Activated CD4-positive, alpha-beta T cell treated with anti-CD3 and anti-CD28 coated beads, Interleukin-2, amount 10 ng/mL, durations not matched to agents 7 days and 5 days (primary cell): ENCODE results near the gene KCNK10. TPM values are rescaled to one million over a fixed set of nuclear protein-coding genes. Genes with fewer than 3 reads are reported as not detected.
"Not testable (repeated sequence)": the region's sequence is repeated elsewhere in the genome, so short reads cannot be mapped to it uniquely, and the experiment has no call there.

Source experiments
- CTCF ChIA-PET: fragments of 350-600 bp; sonication (Branson Sonifier 250); formaldehyde crosslinking; loops from one replicate; lab custom pipeline; 2021; ENCODE audit warnings: antibody characterized with exemption; lab: Charles Lee
- POLR2A ChIA-PET: fragments of 350-600 bp; sonication (Branson Sonifier 250); formaldehyde crosslinking; loops from one replicate; lab custom pipeline; 2021; ENCODE audit warnings: antibody characterized with exemption; lab: Charles Lee
- DNase-seq: peaks from one replicate; pipeline ENCODE4 v3.0.0-alpha.2; 2020
- H3K27ac Mint-ChIP-seq: one replicate; pipeline ENCODE4 v1.8.0; 2021; ENCODE audit warnings: mild to moderate bottlenecking, moderate library complexity, mixed read lengths
- H3K27me3 Mint-ChIP-seq: one replicate; pipeline ENCODE4 v1.8.0; 2021; ENCODE audit warnings: mixed read lengths
- H3K36me3 Mint-ChIP-seq: one replicate; pipeline ENCODE4 v1.8.0; 2021; ENCODE audit warnings: low read depth, mixed read lengths
- H3K4me1 Mint-ChIP-seq: one replicate; pipeline ENCODE4 v1.8.0; 2021; ENCODE audit warnings: mixed read lengths
- H3K4me3 Mint-ChIP-seq: one replicate; pipeline ENCODE4 v1.8.0; 2021; ENCODE audit warnings: mild to moderate bottlenecking, moderate library complexity, mixed read lengths
- H3K9me3 Mint-ChIP-seq: one replicate; pipeline ENCODE4 v1.8.0; 2021; ENCODE audit warnings: mixed read lengths
- total RNA-seq, 2 experiments: library from RNA; stranded (reverse); gene quantifications; one replicate each; pipeline ENCODE4 v1.2.3, GENCODE V29; 2021

Gene KCNK10
- total RNA-seq, 2 experiments from 2014 or later = not detected

DNA sequence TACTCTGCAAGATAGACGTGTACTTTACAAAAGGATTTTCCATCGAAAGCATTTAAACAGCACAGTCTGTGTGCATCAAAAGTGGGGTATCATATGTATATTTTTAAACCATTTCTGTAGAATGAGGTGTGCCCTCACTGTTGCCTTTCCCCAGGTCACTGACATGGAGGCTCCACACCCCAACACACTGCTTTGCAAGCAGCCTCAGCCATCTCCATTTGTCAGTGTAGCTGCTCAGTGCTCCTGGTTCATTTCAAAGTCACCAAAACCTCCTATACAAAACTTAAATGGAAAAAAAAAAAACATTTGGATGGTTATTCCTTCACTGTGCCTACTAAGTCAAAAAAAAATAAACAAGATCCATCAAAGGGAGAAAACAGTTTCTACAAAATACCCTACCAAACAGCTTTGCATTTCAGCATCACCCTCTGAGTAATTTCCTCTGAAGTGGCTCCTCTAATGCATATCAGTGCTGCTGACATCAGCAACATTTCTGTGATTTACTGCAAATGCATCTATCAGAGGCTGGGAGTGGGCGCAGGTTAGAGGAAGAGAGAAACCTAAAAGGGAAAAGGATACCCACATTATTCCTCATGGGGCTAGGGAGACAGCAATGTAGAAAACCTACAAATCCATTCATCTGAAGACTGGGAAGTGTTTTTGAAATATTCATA, 46.0 kb downstream of the KCNK10 start:
- Mint-ChIP-seq H3K4me3 (no peak overlapping the region), H3K27me3 (peaks cover 4% of the 10 kb centered on the region), H3K9me3 (no peaks in the 10 kb centered on the region), H3K36me3 (no peaks in the 10 kb centered on the region), H3K27ac (no peak overlapping the region), H3K4me1 (no peaks in the 10 kb centered on the region)
- POLR2A ChIA-PET = no interaction called here
- DNase-seq = no peak
- CTCF ChIA-PET = no interaction called here

DNA sequence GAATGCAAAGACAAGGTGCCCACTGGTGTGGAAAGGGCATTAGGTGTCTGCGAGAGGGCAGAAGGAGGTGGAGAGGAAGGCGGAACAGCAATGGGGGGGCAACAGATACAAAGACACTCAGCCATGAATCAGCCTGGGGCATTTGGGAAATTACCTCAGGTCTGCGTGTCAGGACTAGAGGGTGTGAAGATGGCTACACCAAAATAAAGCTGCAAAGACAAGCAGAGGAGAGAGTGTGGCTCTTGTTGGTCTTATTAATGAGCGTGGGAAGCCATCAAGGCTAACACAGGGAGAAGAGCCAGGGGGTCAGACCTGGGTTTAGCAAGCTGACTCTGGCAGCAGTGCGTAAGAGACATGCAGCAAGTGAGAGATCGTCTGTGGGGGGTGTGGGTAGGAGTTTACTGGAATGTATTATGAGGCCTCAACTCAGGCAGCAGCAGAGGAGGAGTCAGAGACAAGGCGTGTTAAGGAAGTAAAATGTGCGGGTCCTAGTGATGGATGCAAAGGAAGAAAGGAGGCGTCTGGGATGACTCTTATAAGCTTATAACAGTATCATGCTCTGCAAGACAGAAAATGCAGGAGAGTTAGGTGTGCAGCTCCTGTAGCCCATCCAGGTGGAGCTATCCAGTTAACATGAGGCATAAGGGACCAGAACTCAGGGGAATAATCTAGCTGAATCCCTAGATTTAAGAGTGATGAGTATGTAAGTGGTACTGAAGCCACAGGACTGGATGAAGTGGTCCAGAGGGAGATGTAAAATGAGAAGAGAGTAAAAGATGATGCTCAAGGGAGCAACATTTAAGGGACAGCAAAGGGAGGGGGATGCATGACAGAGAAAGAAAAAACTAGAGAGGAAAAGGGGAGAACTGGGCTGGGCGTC, 50.4 kb downstream of the KCNK10 start:
- H3K27me3 Mint-ChIP-seq = peaks cover 4% of the 10 kb centered on the region
- H3K4me3 Mint-ChIP-seq = no peak overlapping the region
- no peaks in the 10 kb centered on the region for H3K9me3 Mint-ChIP-seq
- POLR2A ChIA-PET = no interaction called here
- no peaks in the 10 kb centered on the region for H3K36me3 Mint-ChIP-seq
- CTCF ChIA-PET = no interaction called here
- no peak for DNase-seq
- no peaks in the 10 kb centered on the region for H3K4me1 Mint-ChIP-seq
- no peak overlapping the region for H3K27ac Mint-ChIP-seq

DNA sequence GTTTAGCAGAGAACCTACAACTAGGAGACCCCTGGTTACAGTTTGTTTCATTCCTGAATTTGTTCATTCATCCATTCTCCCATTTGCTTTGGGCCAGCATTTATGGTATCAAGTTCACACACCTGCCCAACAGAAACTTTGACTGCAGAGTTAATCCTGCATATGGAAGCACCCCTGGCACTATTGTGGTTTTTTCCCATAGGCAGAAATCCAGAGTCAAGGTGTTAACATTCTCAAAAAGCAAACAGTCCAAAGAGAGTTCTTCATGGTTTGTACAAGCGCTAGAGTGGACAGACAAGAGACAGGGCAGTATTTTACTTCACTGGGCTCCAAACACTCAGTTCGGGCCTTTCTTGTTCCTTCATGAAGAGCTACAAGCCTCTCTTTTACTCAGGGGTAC, 51.9 kb downstream of the KCNK10 start:
- no peak overlapping the region for H3K4me3 Mint-ChIP-seq
- no peaks in the 10 kb centered on the region for H3K36me3 Mint-ChIP-seq
- H3K4me1 Mint-ChIP-seq = no peaks in the 10 kb centered on the region

DNA sequence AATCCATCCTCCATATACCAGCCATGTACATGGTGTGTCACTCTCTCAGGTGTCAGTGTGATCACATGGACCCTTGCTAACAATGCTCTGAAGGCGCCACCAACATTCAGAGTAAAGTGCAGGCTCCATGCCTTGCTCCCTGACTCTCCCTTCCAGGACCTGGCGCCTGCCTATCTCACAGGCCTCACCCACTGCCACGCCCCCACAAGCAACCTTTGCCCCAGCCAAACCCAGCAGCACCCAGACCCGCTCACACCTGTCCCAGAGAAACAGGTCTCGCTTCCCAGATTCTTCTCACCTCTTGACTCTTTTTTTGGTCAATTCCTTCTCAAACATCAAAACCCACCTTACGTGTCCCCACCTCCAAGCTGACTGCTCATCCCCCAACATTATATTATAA, 52.3 kb downstream of the KCNK10 start:
- Mint-ChIP-seq H3K9me3 (no peaks in the 10 kb centered on the region), H3K4me3 (no peak overlapping the region), H3K27ac (no peak overlapping the region), H3K27me3 (no peaks in the 10 kb centered on the region), H3K4me1 (no peaks in the 10 kb centered on the region), H3K36me3 (no peaks in the 10 kb centered on the region)
- DNase-seq = no peak
- ChIA-PET CTCF (no interaction called here), POLR2A (no interaction called here)

More for the DNA sequence above, 51.9 kb downstream of the KCNK10 start:
- DNase-seq = no peak
- no peak overlapping the region for H3K27ac Mint-ChIP-seq
- ChIA-PET POLR2A (no interaction called here), CTCF (no interaction called here)
- no peaks in the 10 kb centered on the region for H3K9me3 Mint-ChIP-seq
- no peaks in the 10 kb centered on the region for H3K27me3 Mint-ChIP-seq

DNA sequence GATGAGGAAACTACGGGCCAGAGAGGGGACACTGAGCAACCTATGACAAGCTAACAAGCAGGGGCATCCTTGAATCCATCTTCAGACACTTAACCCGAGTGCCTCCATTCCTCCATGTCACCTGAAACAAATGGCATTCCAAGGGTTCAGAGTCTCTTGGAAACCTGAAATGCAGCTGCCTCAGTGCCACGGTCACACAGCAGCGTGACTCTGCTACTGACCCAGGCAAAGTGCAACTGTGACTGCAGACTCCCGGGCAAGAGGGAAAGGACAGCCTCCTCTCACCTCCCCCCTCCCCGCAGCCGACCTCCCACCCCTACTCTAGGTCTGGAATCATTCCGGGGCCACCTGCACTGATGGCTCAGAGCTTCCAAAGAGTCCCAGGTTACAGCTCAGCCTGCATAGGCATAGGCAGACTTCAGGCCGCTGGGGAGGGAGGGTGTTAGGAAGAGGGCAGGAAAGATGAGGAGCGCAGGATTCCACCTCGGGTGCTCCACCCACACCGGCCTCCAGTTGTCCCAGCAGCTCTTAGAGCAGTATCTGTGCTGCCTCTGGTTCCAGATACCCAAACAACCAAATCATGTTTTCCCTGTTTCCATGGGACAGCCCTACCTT, 53.2 kb downstream of the KCNK10 start:
- CTCF ChIA-PET = interaction anchor here (1.0 kb wide), 1 partner anchor 57 kb away, joined by 3 read pairs; no protein-coding TSS in a partner anchor
- no peak overlapping the region for H3K27ac Mint-ChIP-seq
- H3K36me3 Mint-ChIP-seq = no peaks in the 10 kb centered on the region
- H3K4me1 Mint-ChIP-seq = no peaks in the 10 kb centered on the region
- no peak for DNase-seq
- no peaks in the 10 kb centered on the region for H3K9me3 Mint-ChIP-seq
- no peak overlapping the region for H3K4me3 Mint-ChIP-seq
- POLR2A ChIA-PET = no interaction called here
- no peaks in the 10 kb centered on the region for H3K27me3 Mint-ChIP-seq

DNA sequence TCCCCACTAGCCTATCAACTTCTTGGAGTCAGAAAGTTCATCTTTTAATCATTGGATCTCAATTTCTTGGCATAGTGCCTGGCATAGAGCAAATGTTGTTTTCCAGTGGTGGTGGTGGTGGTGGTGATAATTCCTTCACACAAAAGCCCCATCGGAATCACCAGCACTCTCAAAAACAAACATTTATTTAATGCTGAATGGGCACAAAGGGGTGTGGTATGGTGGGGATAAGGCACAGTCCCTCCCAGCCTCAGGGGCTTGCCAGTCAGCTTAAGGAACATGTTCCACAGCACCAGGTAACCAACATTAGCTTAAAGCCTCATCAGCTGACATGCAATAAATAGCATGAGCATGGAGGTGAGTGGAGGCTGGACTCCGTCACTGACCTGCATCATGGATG, 56.6 kb downstream of the KCNK10 start:
- no peaks in the 10 kb centered on the region for H3K36me3 Mint-ChIP-seq
- CTCF ChIA-PET = no interaction called here
- DNase-seq = no peak
- H3K4me1 Mint-ChIP-seq = no peaks in the 10 kb centered on the region
- no peak overlapping the region for H3K4me3 Mint-ChIP-seq
- peaks cover 2% of the 10 kb centered on the region for H3K27me3 Mint-ChIP-seq
- no peaks in the 10 kb centered on the region for H3K9me3 Mint-ChIP-seq
- H3K27ac Mint-ChIP-seq = no peak overlapping the region
- POLR2A ChIA-PET = no interaction called here

DNA sequence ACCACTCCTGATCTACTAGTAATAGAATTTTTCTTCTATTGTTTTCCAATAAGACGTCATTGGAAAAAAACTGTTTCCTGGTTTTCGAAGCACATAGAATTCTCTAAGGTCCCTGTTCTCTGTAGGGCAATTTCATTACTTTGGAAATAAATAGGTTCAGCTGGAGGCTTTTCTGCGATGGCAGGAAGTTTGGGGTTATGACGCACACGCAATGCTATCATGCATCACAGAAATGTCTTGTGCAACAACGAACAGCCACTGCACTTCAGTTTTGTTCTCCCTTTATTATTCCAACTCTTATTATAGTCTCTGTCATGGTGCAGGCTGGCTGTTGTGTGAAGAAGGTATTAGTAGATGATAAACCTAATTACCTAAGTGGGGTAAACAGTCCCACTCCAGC, 59.0 kb downstream of the KCNK10 start:
- Mint-ChIP-seq H3K27me3 (peaks cover 4% of the 10 kb centered on the region), H3K36me3 (no peaks in the 10 kb centered on the region), H3K9me3 (no peaks in the 10 kb centered on the region), H3K4me1 (no peaks in the 10 kb centered on the region), H3K27ac (no peak overlapping the region), H3K4me3 (no peak overlapping the region)
- ChIA-PET CTCF (interaction anchor here (0.6 kb wide), 1 partner anchor 32 kb away, joined by 3 read pairs; no protein-coding TSS in a partner anchor), POLR2A (no interaction called here)
- DNase-seq = no peak

DNA sequence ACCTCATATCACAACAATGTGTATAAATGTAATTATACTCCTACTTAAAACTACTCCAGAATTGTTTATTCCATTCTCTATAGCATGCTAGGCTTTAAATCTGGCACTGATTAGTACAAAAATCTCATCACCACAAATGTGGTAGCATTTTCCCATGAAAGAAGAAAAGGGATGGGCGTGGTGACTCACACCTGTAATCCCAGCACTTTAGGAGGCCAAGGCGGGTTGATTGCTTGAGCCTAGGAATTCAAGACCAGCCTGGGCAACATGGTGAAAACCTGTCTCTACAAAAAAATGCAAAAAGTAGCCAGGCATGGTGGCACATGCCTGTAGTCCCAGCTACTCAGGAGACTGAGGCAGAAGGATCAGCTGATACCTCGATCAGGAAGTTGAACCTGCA, 61.8 kb downstream of the KCNK10 start:
- H3K9me3 Mint-ChIP-seq, DNase-seq, H3K27ac Mint-ChIP-seq, H3K27me3 Mint-ChIP-seq, H3K4me3 Mint-ChIP-seq, POLR2A ChIA-PET, H3K36me3 Mint-ChIP-seq, H3K4me1 Mint-ChIP-seq: not testable (repeated sequence)
- CTCF ChIA-PET = interaction anchor here (0.9 kb wide), 1 partner anchor 30 kb away, joined by 3 read pairs; no protein-coding TSS in a partner anchor

DNA sequence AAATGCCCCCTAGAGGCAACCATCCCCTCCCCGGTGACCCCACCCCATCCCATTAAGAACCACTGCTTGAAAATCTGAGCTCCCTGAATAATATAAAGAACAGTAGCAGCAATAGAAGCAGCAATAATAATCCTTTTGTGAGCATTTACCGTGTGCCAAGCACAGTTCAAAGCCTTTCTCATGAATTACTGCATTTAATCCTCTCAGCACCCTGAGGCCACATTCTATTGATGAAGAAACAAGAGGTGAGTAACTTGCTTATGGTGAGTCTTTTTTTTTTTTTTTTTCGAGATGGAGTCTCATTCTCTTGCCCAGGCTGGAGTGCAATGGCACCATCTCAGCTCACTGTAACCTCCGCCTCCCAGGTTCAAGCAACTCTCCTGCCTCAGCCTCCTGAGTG, 65.0 kb downstream of the KCNK10 start:
- no peak for DNase-seq
- Mint-ChIP-seq H3K4me3 (no peak overlapping the region), H3K27me3 (peaks cover 2% of the 10 kb centered on the region), H3K36me3 (no peaks in the 10 kb centered on the region), H3K9me3 (no peaks in the 10 kb centered on the region), H3K27ac (no peak overlapping the region), H3K4me1 (no peaks in the 10 kb centered on the region)
- POLR2A ChIA-PET = no interaction called here
- CTCF ChIA-PET = no interaction called here

DNA sequence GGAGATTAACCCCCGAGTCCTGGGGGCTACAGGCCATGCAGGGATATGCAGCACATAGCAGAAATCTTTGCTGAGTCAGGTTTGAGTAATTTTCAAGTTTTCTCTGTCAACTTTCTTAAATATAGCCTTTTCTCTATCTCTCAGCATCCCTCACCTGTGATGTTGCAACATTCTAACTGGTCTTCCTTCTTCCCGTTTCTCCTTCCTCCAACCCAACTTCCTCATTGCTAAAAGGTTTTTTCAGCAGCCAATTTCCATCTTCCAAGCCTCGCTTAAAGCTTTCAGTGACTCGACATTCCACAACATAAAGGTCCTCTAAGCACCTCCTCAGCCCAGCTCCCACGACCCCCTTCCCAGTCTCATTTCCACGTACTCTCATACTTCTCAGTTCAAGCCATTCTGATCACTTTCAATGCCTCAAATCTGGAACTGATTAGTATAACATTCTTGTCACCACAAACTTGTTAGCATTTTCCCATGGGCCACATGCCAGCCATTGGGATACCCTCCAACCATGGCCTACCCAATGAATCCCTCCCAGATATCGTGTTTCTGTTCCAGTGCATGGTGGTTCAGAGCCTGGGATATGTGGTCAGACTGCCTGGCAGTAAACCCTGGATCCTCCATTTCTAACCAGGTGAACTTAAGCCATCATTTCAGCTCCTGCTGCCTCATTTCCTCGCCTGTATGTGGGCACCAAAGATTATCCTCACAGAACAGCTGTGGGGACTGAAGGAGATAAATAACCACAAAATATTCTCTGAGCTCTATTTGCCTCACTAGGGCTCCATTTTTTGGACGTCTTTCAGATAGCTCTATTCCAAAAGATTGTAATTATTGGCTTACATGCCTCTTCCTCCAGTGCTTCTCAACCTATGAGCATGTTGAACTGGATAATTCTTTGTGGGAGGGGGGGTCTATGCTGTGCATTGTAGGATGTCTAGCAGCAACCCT, 65.8 kb downstream of the KCNK10 start:
- POLR2A ChIA-PET = no interaction called here
- DNase-seq = no peak
- H3K4me3 Mint-ChIP-seq = no peak overlapping the region
- H3K27ac Mint-ChIP-seq = no peak overlapping the region
- no peaks in the 10 kb centered on the region for H3K36me3 Mint-ChIP-seq
- CTCF ChIA-PET = no interaction called here
- H3K27me3 Mint-ChIP-seq = peaks cover 2% of the 10 kb centered on the region
- no peaks in the 10 kb centered on the region for H3K9me3 Mint-ChIP-seq
- H3K4me1 Mint-ChIP-seq = no peaks in the 10 kb centered on the region

DNA sequence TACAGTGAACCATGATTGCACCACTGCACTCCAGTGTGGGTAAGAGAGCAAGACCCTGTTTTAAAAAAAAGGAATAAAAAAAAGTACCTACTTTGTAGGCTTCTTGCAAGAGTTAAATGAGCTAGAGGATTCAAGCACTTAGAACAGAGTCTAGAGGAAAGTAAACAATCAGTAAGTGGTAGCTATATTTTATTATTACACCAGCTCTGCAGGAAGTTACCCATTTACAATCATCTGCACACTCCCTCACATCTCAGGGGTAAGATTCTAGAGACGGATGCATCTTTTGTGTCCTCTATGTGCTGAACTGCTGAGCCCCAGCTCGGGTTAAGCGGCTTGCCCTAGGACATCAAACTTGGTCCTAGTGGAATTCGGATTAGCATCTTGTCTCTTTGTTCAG, 67.3 kb downstream of the KCNK10 start:
- ChIA-PET CTCF (no interaction called here), POLR2A (no interaction called here)
- H3K4me3 Mint-ChIP-seq = no peak overlapping the region
- no peaks in the 10 kb centered on the region for H3K9me3 Mint-ChIP-seq
- H3K27ac Mint-ChIP-seq = no peak overlapping the region
- H3K36me3 Mint-ChIP-seq = no peaks in the 10 kb centered on the region
- peaks cover 2% of the 10 kb centered on the region for H3K27me3 Mint-ChIP-seq
- no peak for DNase-seq
- H3K4me1 Mint-ChIP-seq = no peaks in the 10 kb centered on the region

DNA sequence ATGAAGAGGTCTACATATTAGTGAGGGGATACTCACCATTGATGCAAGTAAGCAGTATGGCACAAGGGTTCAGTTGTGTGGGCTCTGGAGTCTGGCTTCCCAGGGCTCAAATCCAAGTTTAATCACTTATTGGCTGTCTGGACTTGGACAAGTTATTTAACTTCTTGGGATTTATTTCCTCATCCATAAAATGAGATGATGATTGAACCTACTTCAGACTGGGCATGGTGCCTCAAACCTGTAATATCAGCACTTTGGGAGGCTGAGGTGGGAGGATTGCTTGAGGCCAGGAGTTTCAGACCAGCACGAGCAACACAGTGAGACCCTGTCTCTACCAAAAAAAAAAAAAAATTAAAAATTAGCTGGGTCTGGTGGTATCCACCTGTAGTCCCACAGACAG, 67.9 kb downstream of the KCNK10 start:
- POLR2A ChIA-PET = no interaction called here
- no peak overlapping the region for H3K4me3 Mint-ChIP-seq

More for the DNA sequence above, 67.9 kb downstream of the KCNK10 start:
- peaks cover under 1% of the 10 kb centered on the region for H3K27me3 Mint-ChIP-seq
- no peaks in the 10 kb centered on the region for H3K4me1 Mint-ChIP-seq
- H3K27ac Mint-ChIP-seq = no peak overlapping the region
- no peaks in the 10 kb centered on the region for H3K36me3 Mint-ChIP-seq
- H3K9me3 Mint-ChIP-seq = no peaks in the 10 kb centered on the region
- CTCF ChIA-PET = no interaction called here
- no peak for DNase-seq
